Effector memory CD4-positive, alpha-beta T cell (primary cell): Measurements from ENCODE around the gene TBXAS1.

ENCODE experiments used
- DNase-seq, 3 donors: peaks; one replicate each; pipeline ENCODE4 v3.0.0-alpha.2; 2020
- H3K27ac ChIP-seq: 2 replicates; pipeline ENCODE4 v1.7.0; 2013; ENCODE audit warnings: mild to moderate bottlenecking, low read length, moderate library complexity; ENCODE audit not compliant: insufficient read depth, poor library complexity, severe bottlenecking
- H3K27me3 ChIP-seq: replicated peaks from 2 replicates; pipeline ENCODE4 v1.7.0; 2013; ENCODE audit warnings: mild to moderate bottlenecking, low read length; ENCODE audit not compliant: insufficient read depth, control insufficient read depth, poor library complexity, severe bottlenecking
- H3K36me3 ChIP-seq: 2 replicates; pipeline ENCODE4 v1.7.0; 2013; ENCODE audit warnings: mild to moderate bottlenecking, low read length, moderate library complexity; ENCODE audit not compliant: control insufficient read depth, insufficient read depth
- H3K4me1 ChIP-seq: 2 replicates; pipeline ENCODE4 v1.7.0; 2013; ENCODE audit warnings: low read length, mild to moderate bottlenecking; ENCODE audit not compliant: control insufficient read depth, insufficient read depth, poor library complexity, severe bottlenecking
- H3K4me3 ChIP-seq: 2 replicates; pipeline ENCODE4 v1.7.0; 2013; ENCODE audit warnings: low read length, low read depth, mild to moderate bottlenecking; ENCODE audit not compliant: insufficient read depth, poor library complexity, severe bottlenecking
- H3K9me3 ChIP-seq: 2 replicates; pipeline ENCODE4 v1.7.0; 2013; ENCODE audit warnings: mild to moderate bottlenecking, low read length, moderate library complexity; ENCODE audit not compliant: control insufficient read depth

The TBXAS1 gene

DNA sequence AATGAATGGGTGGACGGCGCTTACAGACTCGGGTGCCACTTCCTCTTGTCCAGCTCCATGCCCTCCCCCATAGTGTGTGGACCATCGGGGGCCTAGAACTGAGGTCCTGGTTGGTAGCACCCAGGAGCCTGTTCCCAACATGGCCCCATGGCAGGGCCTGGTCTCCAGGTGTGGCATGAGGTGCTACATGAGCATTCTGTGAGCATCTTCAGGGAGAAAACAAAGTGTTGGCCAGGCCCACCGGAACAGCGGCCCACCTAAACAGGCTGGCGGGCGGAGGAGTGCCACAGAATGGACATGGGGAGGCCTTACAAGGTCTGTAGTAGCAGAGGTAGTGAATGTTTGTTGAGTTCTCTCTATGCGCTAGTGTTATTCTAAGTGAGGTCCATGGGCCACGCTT, 156.7 kb downstream of the TBXAS1 start:
- Histone ChIP-seq H3K9me3 (no peaks in the 10 kb centered on the region), H3K36me3 (no peaks in the 10 kb centered on the region), H3K4me3 (no peak overlapping the region), H3K4me1 (no peaks in the 10 kb centered on the region), H3K27me3 (no peaks in the 10 kb centered on the region), H3K27ac (no peak overlapping the region)
- DNase-seq, result no peak

DNA sequence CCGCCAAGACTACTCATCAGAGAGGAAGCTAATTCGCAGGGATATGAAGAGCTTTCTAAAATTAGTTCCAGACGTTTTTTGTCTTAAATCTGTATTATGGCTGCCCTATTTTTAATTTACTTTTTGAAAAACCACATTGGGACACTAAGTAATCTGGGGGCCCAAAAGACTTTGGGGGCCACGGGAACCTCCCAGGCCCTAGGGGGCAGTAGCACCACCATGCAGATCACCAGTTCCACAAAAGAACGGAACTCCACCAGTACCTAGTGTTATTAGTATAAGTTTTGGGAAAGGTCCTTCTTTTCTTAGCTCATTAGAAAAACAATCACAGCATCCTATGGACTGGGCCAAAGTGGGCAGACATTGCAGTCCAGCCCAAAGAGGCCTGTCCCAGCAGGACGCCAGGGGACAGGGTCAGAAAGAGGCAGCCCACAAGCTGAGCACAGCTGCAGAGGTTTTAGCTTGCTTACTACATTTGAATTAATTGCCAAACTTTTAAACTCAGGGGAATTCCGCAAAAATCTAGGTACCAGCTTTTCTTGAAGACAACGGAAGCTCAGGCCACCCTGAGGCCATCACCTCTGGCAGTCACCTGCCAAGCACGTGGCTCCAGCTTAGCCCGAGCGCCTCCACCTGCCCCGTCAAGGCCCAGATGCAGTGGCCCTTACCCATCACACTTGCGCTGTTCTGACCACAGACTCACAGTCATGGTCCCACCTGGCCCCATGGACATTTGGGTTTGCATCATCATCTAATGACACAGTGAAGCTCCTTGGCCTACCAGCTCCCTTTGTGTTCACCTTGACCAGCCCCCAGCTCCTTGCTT, 158.8 kb downstream of the TBXAS1 start:
- H3K36me3 ChIP-seq, result no peaks in the 10 kb centered on the region

GRCh38 chr7:139989366-139990141, 160.5 kb downstream of the TBXAS1 start:
- H3K4me1 ChIP-seq, result no peaks in the 10 kb centered on the region
- H3K36me3 ChIP-seq, result no peaks in the 10 kb centered on the region
- no peak for DNase-seq
- no peak overlapping the region for H3K27ac ChIP-seq
- H3K9me3 ChIP-seq, result no peaks in the 10 kb centered on the region
- no peak overlapping the region for H3K4me3 ChIP-seq
- H3K27me3 ChIP-seq, result no peaks in the 10 kb centered on the region

More for the DNA sequence above, 158.8 kb downstream of the TBXAS1 start:
- no peak overlapping the region for H3K4me3 ChIP-seq
- H3K9me3 ChIP-seq, result no peaks in the 10 kb centered on the region
- no peak for DNase-seq
- H3K27ac ChIP-seq, result no peak overlapping the region
- no peaks in the 10 kb centered on the region for H3K4me1 ChIP-seq
- H3K27me3 ChIP-seq, result no peaks in the 10 kb centered on the region

DNA sequence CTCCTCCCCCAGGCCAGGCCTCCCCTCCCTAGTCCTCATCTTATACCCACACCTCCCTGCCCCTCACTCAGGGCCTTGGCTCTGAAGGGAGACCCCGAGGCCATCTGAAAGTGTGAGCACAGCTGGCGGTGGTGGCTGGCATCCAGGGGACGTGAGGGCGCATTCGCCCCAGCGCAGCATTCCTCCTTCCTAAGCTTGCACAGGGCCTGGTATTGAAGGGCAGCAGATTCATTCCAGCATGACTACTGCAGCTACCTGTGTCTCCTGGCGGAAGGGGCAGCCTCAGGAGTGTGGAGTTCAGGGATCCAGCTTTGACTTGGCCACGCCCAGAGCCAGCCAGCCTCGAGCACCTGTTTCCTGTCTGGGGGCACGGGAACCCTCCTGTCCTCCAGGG, 161.1 kb downstream of the TBXAS1 start:
- DNase-seq, result no peak
- Histone ChIP-seq H3K4me1 (no peaks in the 10 kb centered on the region), H3K27me3 (no peaks in the 10 kb centered on the region), H3K4me3 (no peak overlapping the region), H3K9me3 (no peaks in the 10 kb centered on the region), H3K27ac (no peak overlapping the region), H3K36me3 (no peaks in the 10 kb centered on the region)

DNA sequence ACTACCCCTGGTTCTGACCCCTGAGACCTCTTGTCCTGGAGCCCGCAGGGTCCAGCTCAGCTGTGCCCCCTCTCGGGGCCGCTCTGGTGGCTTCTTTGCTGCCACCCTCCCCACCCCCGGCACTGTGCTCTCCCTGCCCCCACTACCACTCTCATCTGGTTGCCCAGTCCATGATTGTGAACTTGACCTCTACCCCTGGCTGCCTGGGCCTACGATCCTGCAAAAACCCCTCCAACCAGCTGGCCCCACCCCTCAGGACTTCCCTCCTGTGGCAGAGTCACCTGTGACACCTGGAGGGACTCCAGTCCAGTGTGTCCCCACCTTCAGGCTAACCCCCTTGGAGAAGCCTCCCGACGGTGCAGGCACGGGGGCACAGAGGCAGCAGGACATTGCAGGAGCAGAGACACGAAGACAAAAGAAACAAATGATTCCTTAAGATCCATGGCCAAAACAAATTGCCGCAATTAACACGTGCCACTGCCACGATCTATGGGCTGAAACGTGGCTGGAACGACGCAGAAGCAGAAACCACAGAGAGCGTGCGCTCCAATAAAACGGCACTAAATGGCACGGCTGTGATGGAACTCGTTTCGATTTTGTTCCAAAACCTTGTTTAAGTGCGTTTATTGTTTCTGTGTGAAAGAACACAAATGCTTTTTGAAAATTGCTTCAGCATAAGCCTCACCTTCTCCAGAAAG, 161.7 kb downstream of the TBXAS1 start:
- Histone ChIP-seq H3K4me1 (no peaks in the 10 kb centered on the region), H3K36me3 (no peaks in the 10 kb centered on the region), H3K9me3 (no peaks in the 10 kb centered on the region), H3K27ac (no peak overlapping the region), H3K27me3 (no peaks in the 10 kb centered on the region), H3K4me3 (no peak overlapping the region)
- DNase-seq, result no peak

DNA sequence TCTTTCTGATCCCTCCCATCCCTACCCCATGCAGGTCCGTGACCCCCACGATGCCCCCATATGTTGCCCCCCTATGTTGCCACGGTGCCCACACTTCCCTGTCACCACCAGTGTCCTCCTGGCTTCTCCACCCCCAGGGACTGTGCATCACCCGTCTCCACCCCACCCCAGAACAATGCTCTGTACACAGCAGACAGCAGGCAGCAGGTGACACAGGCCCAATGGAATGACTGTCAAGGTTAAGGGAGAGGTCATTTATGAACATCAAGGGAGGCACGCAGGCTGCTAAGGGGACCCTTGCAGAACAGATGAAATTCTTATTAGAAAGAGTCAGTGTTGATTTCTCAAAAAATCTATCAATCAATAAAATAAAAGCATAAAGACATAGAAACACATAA, 162.2 kb downstream of the TBXAS1 start:
- no peaks in the 10 kb centered on the region for H3K9me3 ChIP-seq
- DNase-seq, result no peak
- no peaks in the 10 kb centered on the region for H3K4me1 ChIP-seq
- H3K4me3 ChIP-seq, result no peak overlapping the region
- H3K27ac ChIP-seq, result no peak overlapping the region
- no peaks in the 10 kb centered on the region for H3K36me3 ChIP-seq
- no peaks in the 10 kb centered on the region for H3K27me3 ChIP-seq

GRCh38 chr7:139991911-139992310, 162.8 kb downstream of the TBXAS1 start:
- Histone ChIP-seq H3K4me3 (no peak overlapping the region), H3K27ac (no peak overlapping the region), H3K9me3 (no peaks in the 10 kb centered on the region), H3K27me3 (no peaks in the 10 kb centered on the region), H3K36me3 (no peaks in the 10 kb centered on the region), H3K4me1 (no peaks in the 10 kb centered on the region)
- no peak for DNase-seq

DNA sequence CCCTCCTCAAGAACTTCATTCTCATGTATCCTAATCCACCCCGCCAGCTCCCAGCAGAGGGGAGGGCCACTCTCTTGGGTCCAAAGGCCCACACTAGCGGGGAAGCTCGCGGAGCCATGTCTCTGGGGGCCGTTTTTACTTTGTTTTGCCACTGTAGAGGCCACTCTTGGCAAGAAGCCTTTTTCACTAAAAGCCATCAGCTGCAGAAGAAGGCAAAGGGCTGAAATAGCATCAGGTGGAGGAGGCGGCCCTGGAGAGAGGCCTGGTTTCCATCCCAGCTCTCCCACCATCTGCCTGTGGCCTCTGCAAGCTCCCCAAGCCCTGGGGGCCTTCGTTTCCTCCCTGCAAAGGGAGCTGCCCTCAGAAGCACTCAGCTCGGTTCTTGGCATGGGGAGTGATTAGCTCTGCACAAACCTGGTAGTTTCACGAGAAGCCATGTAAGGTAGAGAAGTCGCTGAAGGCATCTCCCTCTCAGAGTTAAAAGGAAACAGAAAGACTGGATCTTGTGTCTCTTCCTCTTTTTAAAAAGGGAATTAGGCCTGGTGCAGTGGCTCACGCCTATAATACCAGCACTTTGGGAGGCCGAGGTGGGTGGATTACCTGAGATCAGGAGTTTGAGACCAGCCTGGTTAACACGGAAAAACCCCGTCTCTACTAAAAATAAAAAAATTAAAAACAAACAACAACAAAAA, 163.4 kb downstream of the TBXAS1 start:
- no peaks in the 10 kb centered on the region for H3K36me3 ChIP-seq
- H3K4me3 ChIP-seq, result no peak overlapping the region
- no peaks in the 10 kb centered on the region for H3K4me1 ChIP-seq
- no peak for DNase-seq
- no peak overlapping the region for H3K27ac ChIP-seq
- H3K27me3 ChIP-seq, result no peaks in the 10 kb centered on the region
- H3K9me3 ChIP-seq, result no peaks in the 10 kb centered on the region

- no peaks in the 10 kb centered on the region for H3K36me3 ChIP-seq
- no peaks in the 10 kb centered on the region for H3K4me1 ChIP-seq
- no peak overlapping the region for H3K4me3 ChIP-seq
- H3K9me3 ChIP-seq, result no peaks in the 10 kb centered on the region
- DNase-seq, result no peak
- no peak overlapping the region for H3K27ac ChIP-seq
- no peaks in the 10 kb centered on the region for H3K27me3 ChIP-seq
Measured at GRCh38 chr7:139993169-139993568, 164.1 kb downstream of the TBXAS1 start.
